HCT116 (cell line): ENCODE measurements around the gene P4HA1. TPM values are rescaled to one million over a fixed set of nuclear protein-coding genes. Genes with fewer than 3 reads are reported as not detected.

Experiments
- ATAC-seq: fragments of 200-7000 bp; cut with Tn5 transposase; 2 replicates; pipeline ENCODE4 v1.9.1; 2020; ENCODE audit warnings: mild to moderate bottlenecking, moderate library complexity
- BruUV-seq: library from RNA; stranded (reverse); fragments of 400-500 nt; replicated peaks from 2 replicates; lab custom pipeline; 2021; lab: Mats Ljungman, UMichigan
- CTCF ChIA-PET: fragments of 300-600 bp; sonication (Branson Sonifier 250); formaldehyde crosslinking; loops from one replicate; lab custom pipeline; 2021; ENCODE audit warnings: antibody characterized with exemption; lab: Charles Lee
- POLR2A ChIA-PET: fragments of 300-600, 350-600 bp; sonication (Branson Sonifier 250); formaldehyde crosslinking; loops from one replicate; lab custom pipeline; 2021; ENCODE audit warnings: antibody characterized with exemption; lab: Charles Lee
- RAD21 ChIA-PET, 2 experiments: fragments of 300-600 bp; sonication (Branson Sonifier 250); formaldehyde crosslinking; loops; one replicate each; lab custom pipeline; 2023; ENCODE audit warnings: low total read pairs in 2 of 2; ENCODE audit not compliant: uncharacterized antibody in 2 of 2, unreplicated experiment in 2 of 2, low non-redundant PET in 1 of 2; lab: Charles Lee
- DNase-seq: peaks from one replicate; pipeline ENCODE4 v3.0.0-alpha.2; 2010; ENCODE audit warnings: low read depth, low spot score
- H2AFZ ChIP-seq: fragments of 200-600 bp; shearing (Covaris generic), sonication (generic); 2 replicates; pipeline ENCODE4 v1.6.1; 2017; ENCODE audit warnings: low read depth, mixed run types, mixed read lengths, antibody characterized with exemption, low read length; ENCODE audit not compliant: poor library complexity, severe bottlenecking
- H3K27ac ChIP-seq: 2 replicates; pipeline ENCODE4 v1.5.1; 2012; ENCODE audit warnings: low read depth, low read length
- H3K27me3 ChIP-seq: fragments of 200-600 bp; sonication (generic); 2 replicates; pipeline ENCODE4 v1.6.1; 2016; ENCODE audit warnings: mixed run types, low read length, mixed read lengths; ENCODE audit not compliant: insufficient read depth
- H3K36me3 ChIP-seq, 2 experiments: fragments of 200-500 bp in 1 of 2; fragments of 200-600 bp in 1 of 2; sonication (Bioruptor generic) in 1 of 2; sonication (generic) in 1 of 2; 2 replicates each; pipeline versions ENCODE4 v1.5.1 to v1.6.1; 2014 to 2016; ENCODE audit warnings: low read length in 2 of 2, inconsistent platforms in 1 of 2, mixed read lengths in 1 of 2, mixed run types in 1 of 2; ENCODE audit not compliant: insufficient read depth in 2 of 2, control insufficient read depth in 1 of 2
- H3K4me1 ChIP-seq, 2 experiments: fragments of 200-600 bp in 1 of 2; sonication (generic) in 1 of 2; 2 replicates each; pipeline versions ENCODE4 v1.5.1 to v1.6.1; 2012 to 2017; ENCODE audit warnings: low read length in 2 of 2, inconsistent platforms in 1 of 2, mild to moderate bottlenecking in 1 of 2, mixed read lengths in 1 of 2, mixed run types in 1 of 2, moderate library complexity in 1 of 2; ENCODE audit not compliant: insufficient read depth in 2 of 2, control insufficient read depth in 1 of 2
- H3K4me2 ChIP-seq: fragments of 200-600 bp; sonication (generic); 2 replicates; pipeline ENCODE4 v1.6.1; 2017; ENCODE audit warnings: mixed run types, low read length, mixed read lengths
- H3K4me3 ChIP-seq, 2 experiments: fragments of 200-600 bp in 1 of 2; sonication (generic) in 1 of 2; replicated peaks in 1 of 2; 2 replicates each; pipeline ENCODE4 v1.5.1; 2011 to 2016; ENCODE audit warnings: low read length in 2 of 2, control low read depth in 1 of 2, low read depth in 1 of 2, mild to moderate bottlenecking in 1 of 2, mixed read lengths in 1 of 2, mixed run types in 1 of 2
- H3K79me2 ChIP-seq: fragments of 200-600 bp; sonication (generic); 2 replicates; pipeline ENCODE4 v1.6.1; 2017; ENCODE audit warnings: mild to moderate bottlenecking, mixed run types, low read length, moderate library complexity, mixed read lengths; ENCODE audit not compliant: insufficient read depth
- H3K9ac ChIP-seq: fragments of 200-600 bp; sonication (generic); 2 replicates; pipeline ENCODE4 v1.6.1; 2016; ENCODE audit warnings: low read length, mixed read lengths
- H3K9me2 ChIP-seq: fragments of 200-600 bp; sonication (generic), shearing (Covaris generic); 2 replicates; pipeline ENCODE4 v1.6.1; 2017; ENCODE audit warnings: mixed run types, mild to moderate bottlenecking, moderate library complexity; ENCODE audit not compliant: insufficient read depth
- H3K9me3 ChIP-seq, 2 experiments: fragments of 200-500 bp in 1 of 2; fragments of 200-600 bp in 1 of 2; sonication (Bioruptor generic) in 1 of 2; sonication (generic) in 1 of 2; 2 replicates each; pipeline ENCODE4 v1.6.1; 2014 to 2017; ENCODE audit warnings: low read length in 2 of 2, mixed read lengths in 2 of 2, inconsistent platforms in 1 of 2, low read depth in 1 of 2, mild to moderate bottlenecking in 1 of 2, mixed run types in 1 of 2, moderate library complexity in 1 of 2; ENCODE audit not compliant: control insufficient read depth in 1 of 2, insufficient read depth in 1 of 2
- H4K20me1 ChIP-seq: fragments of 200-600 bp; sonication (generic), shearing (Covaris generic); 2 replicates; pipeline ENCODE4 v1.6.1; 2017; ENCODE audit warnings: mixed run types, mild to moderate bottlenecking, moderate library complexity; ENCODE audit not compliant: insufficient read depth
- CEBPB ChIP-seq: IDR thresholded peaks from 2 replicates; pipeline ENCODE4 v1.6.1; 2012; ENCODE audit warnings: low read depth
- EZH2phosphoT487 ChIP-seq: fragments of 200-600 bp; IDR thresholded peaks from 2 replicates; pipeline ENCODE4 v1.6.1; 2018; ENCODE audit warnings: antibody characterized with exemption, borderline replicate concordance
- MAX ChIP-seq: IDR thresholded peaks from 2 replicates; pipeline ENCODE4 v1.6.1; 2012
- POLR2AphosphoS5 ChIP-seq: IDR thresholded peaks from 2 replicates; pipeline ENCODE4 v1.6.1; 2011; ENCODE audit warnings: mild to moderate bottlenecking, low read depth, low read length, moderate library complexity
- ZBTB33 ChIP-seq: IDR thresholded peaks from 2 replicates; pipeline ENCODE4 v1.6.1; 2011; ENCODE audit warnings: mild to moderate bottlenecking, low read length, moderate library complexity; ENCODE audit not compliant: insufficient replicate concordance; ENCODE audit errors: extremely low read depth
- ZNF274 ChIP-seq: fragments of 200-500 bp; sonication (Bioruptor generic); IDR thresholded peaks from 2 replicates; pipeline ENCODE4 v1.6.1; 2014; ENCODE audit warnings: mild to moderate bottlenecking, low read depth, low read length, inconsistent platforms
- intact Hi-C: fragments of 100-400 bp; cut with micrococcal nuclease; formaldehyde crosslinking; loops from 2 replicates; pipeline ENCODE4 v1.10.0; 2022
- total RNA-seq: library from RNA; stranded (reverse); gene quantifications from one replicate; pipeline ENCODE4 v1.2.1, GENCODE V29; 2021; ENCODE audit not compliant: unreplicated experiment

Gene P4HA1
- total RNA-seq, 1 experiment from 2014 or later, result 49.7 TPM

GRCh38 chr10:73083221-73083620 is 13.4 kb downstream of the P4HA1 start:
- no peak for TF ChIP-seq CEBPB
- no peak for TF ChIP-seq ZBTB33
- TF ChIP-seq MAX, result no peak
- no peak for TF ChIP-seq EZH2phosphoT487
- TF ChIP-seq ZNF274, result no peak
- no peak for TF ChIP-seq POLR2AphosphoS5
- TF ChIP-seq, all 23 proteins: peak for 0
- H4K20me1 ChIP-seq, result no peaks in the 10 kb centered on the region; the same call in 1 of the 2 replicates
- H3K4me1 ChIP-seq, result no peaks in the 10 kb centered on the region
- H3K36me3 ChIP-seq, result no peaks in the 10 kb centered on the region
- DNase-seq, result no peak
- ChIA-PET RAD21 (no interaction called here), CTCF (interaction anchor here (1.3 kb wide), 1 partner anchor 14 kb away, joined by 4 read pairs; no protein-coding TSS in a partner anchor), POLR2A (no interaction called here)
- H3K9me2 ChIP-seq, result no peaks in the 10 kb centered on the region
- no TSS peak for BruUV-seq
- H2AFZ ChIP-seq, result no peak overlapping the region
- H3K79me2 ChIP-seq, result peaks cover 85% of the 10 kb centered on the region
- no peak overlapping the region for H3K27ac ChIP-seq
- H3K9me3 ChIP-seq, result no peaks in the 10 kb centered on the region
- no peak for ATAC-seq
- intact Hi-C loops, result no loop called here
- H3K4me2 ChIP-seq, result no peak overlapping the region
- H3K4me3 ChIP-seq, result no peak overlapping the region
- no peaks in the 10 kb centered on the region for H3K27me3 ChIP-seq
- no peak overlapping the region for H3K9ac ChIP-seq
